ENCODE data around the gene KIF6.

- no peak for TF ChIP-seq CTCF (IDR thresholded peaks at IDR 0.05)
- TF ChIP-seq SIN3A (IDR thresholded peaks at IDR 0.05; ENCODE audit: borderline replicate concordance, insufficient read depth, low read depth, low read length): no peak
- TF ChIP-seq POLR2AphosphoS5 (IDR thresholded peaks at IDR 0.05; ENCODE audit: low read depth, low read length): no peak
Measured at GRCh38 chr6:39496915-39497314, 228.3 kb downstream of the KIF6 start.

Measured in Panc1 (cell line).